Hematopoietic multipotent progenitor cell treated with erythropoietin and hydrocortisone succinate and interleukin-3 and kit ligand, for 17 days (in vitro differentiated cells): ENCODE measurements around the gene GPHA2.

Experiments
- DNase-seq: peaks from one replicate; pipeline ENCODE4 v3.0.0-alpha.2; 2015; ENCODE audit warnings: low spot score

GPHA2 gene

DNA sequence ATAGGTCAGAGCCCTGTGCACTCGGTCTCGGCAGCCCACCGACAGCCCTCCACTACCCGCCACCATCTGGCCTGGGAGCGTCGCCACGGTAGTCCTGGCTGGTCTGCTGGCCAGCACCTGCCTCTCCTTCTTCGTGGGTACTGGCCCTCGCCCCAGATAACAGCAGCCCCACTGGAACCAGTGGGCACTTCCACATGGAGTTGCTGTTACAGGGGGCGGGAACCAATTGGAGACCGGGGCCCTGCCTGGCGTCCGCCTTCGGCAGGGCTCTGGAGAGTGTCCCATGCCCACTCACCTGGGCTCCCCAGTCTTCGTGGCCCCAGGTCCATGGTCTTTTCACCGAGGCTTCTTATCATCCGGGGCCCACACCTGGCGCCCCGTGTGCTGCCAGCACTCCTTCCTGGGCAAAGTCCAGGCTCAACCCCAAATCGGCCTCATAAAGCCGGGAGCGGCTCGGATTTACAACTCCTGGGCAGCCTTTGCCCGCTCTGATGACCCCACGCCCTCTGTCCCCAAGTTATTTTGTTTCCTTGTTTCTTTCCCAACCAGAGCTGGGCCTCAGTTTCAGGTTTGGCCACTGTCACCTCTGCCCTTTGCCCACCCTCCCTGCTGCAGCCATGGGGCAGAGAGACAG, 44.4 kb downstream of the GPHA2 start:
- DNase-seq, result no peak

DNA sequence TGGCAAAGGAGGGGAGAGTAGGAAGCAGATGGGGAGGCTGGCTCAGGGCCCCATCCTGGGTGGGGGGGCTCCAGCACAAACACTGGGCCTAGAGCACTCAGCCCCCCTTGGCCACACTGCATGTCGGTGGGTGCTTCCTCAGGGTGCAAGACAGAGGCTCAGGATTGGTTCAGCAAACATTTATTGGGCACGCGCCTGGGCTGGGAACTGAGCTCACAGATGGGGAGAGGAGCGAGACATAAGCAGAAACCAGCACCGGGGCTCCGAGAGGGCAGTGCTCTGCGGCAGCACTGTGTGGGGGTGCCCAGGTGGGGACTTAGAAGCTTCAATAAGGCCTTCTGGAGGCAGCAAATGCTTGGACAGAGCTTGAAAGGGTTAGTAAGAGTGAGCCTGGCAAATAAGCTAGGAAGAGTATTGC, 45.2 kb downstream of the GPHA2 start:
- peak; percentile 24 for DNase-seq

DNA sequence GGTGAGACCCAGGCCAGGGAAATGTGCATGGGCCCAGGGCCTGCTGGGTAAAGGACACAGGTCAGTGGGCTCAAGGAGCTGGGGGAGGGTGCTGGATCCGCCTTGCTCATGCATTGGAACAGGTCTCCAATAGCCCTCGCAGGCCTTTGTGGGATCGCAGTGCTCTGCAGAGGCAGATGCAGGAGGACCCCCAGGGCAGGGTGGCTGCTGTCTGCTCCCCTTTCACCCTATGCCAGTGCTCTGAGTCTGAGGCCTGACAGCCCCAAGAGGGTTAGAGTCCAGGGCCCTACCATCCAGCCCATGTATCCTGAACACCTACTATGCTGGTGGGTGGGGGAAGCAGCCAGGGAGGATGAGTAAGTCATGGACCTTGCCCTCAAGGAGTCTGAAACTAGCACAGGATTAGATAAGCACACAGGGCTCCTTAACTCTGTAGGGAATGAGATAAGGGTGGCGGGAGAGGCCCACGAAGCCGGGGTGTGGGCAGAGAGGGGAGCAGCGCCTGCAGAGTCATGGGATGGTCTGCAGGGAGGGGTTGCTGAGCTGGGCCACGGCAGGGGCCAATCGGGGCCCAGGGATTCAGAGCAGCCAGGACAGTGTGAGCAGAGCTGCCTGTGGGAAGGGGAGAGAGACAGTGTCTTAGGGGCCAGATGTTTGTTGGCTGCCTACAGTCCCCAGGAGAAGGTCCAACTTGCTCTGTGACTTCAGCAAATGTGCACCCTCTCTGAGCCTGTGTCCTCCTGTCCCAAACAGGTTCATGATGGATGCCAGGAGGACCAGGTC, 46.8 kb downstream of the GPHA2 start:
- peak; percentile 91 for DNase-seq

DNA sequence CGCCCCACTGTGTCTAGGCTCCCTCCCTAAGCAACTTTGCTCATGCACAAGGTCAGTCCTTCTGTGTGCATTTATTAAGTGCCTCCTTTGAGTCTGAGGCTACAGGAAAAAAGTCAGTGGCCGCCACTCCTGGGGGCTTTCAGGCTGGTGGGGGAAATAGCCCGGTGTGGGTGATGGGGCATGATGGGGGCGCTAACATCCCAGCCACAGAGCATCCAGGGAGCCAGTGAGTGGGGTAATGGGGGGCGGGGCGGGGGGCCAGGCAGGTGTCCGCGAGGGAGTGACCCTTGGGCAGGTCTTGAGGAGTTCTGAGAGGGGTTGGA, 47.3 kb downstream of the GPHA2 start:
- DNase-seq, result no peak

- DNase-seq, result peak; percentile 91
Observed at GRCh38 chr11:64887757-64888405, 47.8 kb downstream of the GPHA2 start.

DNA sequence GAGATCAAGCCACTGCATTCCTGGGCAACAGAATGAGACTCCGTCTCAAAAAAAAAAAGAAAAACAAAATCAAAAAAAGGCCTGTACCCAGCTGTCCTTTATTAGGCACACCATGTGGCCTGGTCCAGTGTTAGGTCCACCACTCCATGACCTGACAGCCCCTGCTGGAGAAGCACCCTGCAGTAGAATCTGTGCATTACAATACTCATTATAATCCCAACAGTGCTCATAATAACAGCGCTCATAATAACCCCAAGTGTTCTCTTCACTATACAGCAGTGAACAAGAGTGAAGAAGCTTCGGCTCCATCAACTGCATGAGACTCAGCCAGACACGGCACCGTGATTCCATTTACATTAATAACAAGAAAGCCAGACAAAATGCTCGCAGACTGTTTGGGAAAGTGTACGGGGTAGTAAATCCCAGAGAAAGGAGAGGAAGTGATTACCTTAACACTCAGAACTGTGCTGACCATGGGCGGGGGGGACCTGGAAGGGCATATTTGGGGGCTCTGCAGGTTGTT, 48.4 kb downstream of the GPHA2 start:
- DNase-seq, result no peak

GRCh38 chr11:64885367-64886286, 50.1 kb downstream of the GPHA2 start:
- DNase-seq, result peak; percentile 93
